AG09319 (cell line): ENCODE results near the gene AP1G2.
"Not testable (repeated sequence)": the region's sequence is repeated elsewhere in the genome, so short reads cannot be mapped to it uniquely, and the experiment has no call there.

ENCODE experiments used
- DNase-seq: peaks from one replicate; pipeline ENCODE4 v3.0.0-alpha.2; 2010; ENCODE audit warnings: low read depth; ENCODE audit errors: extremely low read depth
- TF ChIP-seq, protein P1 (sequence below): IDR thresholded peaks from 2 replicates; pipeline ENCODE4 v1.5.1; 2011; ENCODE audit warnings: low read depth, mild to moderate bottlenecking, inconsistent platforms, low read length, moderate library complexity

Gene AP1G2

DNA sequence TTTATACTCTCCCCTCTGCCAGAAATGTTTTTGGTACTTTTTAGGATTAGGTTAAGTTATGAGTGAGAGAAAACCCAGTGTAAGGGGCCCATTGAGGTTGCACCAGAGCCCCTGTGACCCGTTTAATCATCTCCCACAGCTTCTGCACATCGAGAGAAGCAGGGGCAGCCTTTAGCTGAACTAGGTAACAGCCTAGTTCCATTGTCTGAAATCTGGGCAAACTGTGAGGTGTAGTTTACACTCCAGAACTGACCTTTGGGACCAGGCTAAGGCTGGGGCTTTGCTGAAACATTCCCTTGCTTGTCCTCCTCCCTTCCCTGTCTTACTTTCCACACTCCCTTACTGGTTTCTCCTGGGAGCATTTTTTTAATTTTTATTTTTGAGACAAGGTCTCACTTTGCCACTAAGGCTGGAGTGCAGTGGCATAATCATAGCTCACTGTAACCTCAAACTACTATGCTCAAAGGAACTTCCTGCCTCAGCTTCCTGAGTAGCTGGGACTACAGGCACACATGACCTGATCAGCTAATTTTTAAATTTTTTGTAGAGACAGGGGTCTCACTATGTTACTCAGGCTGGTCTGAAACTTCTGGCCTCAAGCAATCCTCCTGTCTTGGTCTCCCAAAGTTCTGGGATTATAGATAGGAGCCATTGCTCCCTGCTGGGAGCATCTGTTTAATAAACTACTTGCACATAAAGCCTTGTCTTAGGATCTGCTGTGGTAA lies 42.7 kb upstream of the AP1G2 start:
- DNase-seq, result no peak
- TF ChIP-seq, protein P1, sequence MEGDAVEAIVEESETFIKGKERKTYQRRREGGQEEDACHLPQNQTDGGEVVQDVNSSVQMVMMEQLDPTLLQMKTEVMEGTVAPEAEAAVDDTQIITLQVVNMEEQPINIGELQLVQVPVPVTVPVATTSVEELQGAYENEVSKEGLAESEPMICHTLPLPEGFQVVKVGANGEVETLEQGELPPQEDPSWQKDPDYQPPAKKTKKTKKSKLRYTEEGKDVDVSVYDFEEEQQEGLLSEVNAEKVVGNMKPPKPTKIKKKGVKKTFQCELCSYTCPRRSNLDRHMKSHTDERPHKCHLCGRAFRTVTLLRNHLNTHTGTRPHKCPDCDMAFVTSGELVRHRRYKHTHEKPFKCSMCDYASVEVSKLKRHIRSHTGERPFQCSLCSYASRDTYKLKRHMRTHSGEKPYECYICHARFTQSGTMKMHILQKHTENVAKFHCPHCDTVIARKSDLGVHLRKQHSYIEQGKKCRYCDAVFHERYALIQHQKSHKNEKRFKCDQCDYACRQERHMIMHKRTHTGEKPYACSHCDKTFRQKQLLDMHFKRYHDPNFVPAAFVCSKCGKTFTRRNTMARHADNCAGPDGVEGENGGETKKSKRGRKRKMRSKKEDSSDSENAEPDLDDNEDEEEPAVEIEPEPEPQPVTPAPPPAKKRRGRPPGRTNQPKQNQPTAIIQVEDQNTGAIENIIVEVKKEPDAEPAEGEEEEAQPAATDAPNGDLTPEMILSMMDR, result no peak

DNA sequence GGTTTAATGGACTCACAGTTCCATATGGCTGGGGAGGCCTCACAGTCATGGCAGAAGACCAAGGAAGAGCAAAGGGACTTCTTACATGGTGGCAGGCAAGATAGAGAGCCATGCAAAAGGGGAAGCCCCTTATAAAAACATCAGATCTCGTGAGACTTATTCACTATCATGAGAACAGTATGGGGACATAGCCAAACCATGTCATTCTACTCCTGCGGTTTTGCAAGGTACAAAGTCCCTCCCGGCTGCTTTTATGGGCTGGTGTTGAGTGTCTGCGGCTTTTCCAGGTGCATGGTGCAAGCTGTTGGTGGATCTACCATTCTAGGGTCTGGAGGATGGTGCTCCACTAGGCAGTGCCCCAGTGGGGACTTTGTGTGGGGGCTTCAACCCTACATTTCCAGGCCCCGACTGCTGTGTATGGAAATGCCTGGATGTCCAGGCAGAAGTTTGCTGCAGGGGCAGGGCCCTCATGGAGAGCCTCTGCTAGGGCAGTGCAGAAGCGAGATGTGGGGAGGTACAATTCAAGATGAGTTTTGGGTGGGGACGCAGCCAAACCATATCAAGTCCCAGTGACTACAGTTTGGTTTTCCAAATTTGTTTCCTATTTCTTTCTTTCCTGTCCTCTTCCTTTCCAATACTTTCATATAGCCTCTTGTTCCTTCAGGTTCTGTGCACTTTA lies 42.0 kb upstream of the AP1G2 start:
- DNase-seq, result not testable (repeated sequence)

DNA sequence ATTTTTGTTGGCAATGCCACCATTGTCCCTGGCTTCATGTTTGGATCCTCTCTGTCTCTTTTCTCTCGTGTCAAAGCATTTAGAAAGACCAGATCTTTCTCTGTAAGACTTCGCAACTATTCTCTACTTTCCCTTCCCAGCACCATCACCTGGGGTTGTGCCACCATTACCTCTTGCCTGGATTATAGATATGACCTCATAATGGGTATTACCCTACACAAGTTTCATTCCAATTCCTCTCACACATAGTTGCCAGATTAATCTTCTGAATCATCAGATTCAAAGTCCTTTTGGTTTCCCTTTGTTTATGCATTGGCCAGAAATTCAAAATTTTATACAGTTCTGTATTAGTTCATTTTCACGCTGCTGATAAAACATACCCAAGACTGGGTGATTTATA lies 41.4 kb upstream of the AP1G2 start:
- TF ChIP-seq, protein P1, result no peak
- no peak for DNase-seq

DNA sequence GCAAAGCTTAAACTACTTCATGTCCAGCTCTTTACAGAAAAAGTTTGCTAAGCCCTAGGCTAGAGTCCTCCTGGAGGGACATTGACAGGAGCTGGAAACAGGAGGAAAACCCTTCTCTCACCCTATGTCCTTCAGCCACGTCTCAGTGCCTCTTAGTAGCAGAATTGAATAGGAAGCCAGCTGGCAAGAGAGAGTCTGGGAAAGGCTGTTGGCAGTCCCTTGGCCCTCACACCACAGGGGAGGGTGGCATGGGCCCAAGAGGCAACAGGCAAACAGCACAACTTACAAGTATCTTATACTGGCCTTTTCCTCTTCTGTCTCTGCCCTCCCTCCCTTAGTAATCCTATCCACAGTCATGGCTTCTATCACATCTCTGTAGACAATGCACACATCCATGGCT lies 40.9 kb upstream of the AP1G2 start:
- TF ChIP-seq, protein P1, result no peak
- DNase-seq, result no peak

DNA sequence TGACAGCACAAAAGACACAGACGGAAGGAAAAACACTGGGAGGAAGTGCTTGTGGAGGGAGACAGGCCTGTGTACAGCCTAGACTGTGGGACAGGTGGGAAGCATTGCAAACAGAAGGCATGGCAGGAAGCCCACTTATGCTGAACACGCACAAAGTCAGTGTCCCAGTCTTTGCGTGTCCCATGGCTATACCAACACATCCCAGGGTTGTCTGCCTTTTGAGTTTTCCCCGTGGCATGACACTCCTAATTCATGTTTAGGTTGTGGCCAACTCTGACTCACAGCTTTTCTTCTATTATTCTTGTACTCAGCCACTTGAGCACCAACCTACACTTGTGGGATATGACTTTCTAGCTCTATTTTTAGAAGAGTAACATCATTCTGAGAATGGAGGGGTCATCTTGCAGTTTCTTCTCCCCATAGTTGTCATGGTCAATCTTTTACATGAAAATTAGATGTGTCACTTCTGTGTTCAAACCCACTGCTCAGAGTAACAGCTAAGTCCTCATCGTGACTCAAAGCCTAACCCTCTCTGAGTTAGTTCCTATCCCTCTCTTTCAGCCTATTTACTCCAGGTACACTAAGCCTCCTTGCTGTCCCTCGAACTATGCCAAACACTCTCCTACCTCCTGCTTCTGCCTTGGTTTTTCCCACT lies 38.5 kb upstream of the AP1G2 start:
- DNase-seq, result no peak

DNA sequence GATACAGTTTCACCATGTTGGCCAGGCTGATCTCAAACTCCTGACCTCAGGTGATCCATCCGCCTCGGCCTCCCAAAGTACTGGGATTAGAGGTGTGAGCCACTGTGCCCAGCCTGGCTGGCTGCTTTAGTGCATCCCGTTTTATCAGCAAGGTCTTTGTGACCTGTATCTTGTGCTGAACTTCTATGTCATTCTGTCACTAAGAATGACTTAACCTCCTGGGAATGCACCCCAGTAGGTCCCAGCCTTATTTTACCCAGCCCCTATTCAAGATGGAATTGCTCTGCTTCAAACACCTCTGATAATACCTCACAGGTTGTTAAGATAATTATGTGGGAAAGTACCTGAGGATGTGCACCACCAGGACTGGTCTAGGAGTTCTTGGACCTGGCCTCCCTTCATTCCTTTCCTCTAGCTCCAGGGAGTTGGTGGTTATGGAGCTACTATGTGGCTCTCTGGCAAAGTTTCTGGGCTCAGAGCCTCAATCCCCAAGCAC lies 37.1 kb upstream of the AP1G2 start:
- no peak for DNase-seq
- TF ChIP-seq, protein P1, result no peak

More for the DNA sequence above, 38.5 kb upstream of the AP1G2 start:
- TF ChIP-seq, protein P1, result no peak

DNA sequence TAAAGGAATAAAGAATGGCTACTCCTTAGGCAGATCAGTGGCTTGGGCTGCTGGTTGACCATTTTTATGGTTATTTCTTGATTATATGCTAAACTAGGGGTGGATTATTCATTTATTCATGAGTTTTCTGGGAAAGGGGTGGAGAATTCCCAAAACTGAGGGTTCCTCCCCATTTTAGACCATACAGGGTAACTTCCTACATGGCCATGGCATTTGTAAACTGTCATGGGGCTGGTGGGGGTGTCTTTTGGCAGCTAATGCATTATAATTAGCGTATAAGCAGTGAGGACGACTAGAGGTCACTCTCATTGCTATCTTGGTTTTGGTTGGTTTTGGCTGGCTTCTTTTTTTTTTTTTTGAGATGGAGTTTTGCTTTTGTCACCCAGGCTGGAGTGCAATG lies 36.6 kb upstream of the AP1G2 start:
- DNase-seq, result no peak
- TF ChIP-seq, protein P1, result no peak
